H9 (cell line): ENCODE measurements around the gene SUFU. TPM values are rescaled to one million over a fixed set of nuclear protein-coding genes. Genes with fewer than 3 reads are reported as not detected.

ENCODE experiments used
- DNase-seq: peaks from one replicate; pipeline ENCODE4 v3.0.0-alpha.2; 2017
- H2AFZ ChIP-seq: one replicate; pipeline ENCODE4 v1.6.1; 2013; ENCODE audit warnings: mild to moderate bottlenecking, low read length, control low read depth, moderate library complexity
- H2AK5ac ChIP-seq: 2 replicates; pipeline ENCODE4 v1.6.1; 2013; ENCODE audit warnings: low read length, control low read depth, mixed read lengths; ENCODE audit not compliant: insufficient read length
- H2BK120ac ChIP-seq: one replicate; pipeline ENCODE4 v1.6.1; 2013; ENCODE audit warnings: low read depth, mild to moderate bottlenecking, low read length, control low read depth, inconsistent platforms; ENCODE audit not compliant: poor library complexity, severe bottlenecking
- H2BK12ac ChIP-seq: 2 replicates; pipeline ENCODE4 v1.6.1; 2013; ENCODE audit warnings: low read length, control low read depth, mixed read lengths, low read depth; ENCODE audit not compliant: insufficient read length
- H2BK15ac ChIP-seq: 2 replicates; pipeline ENCODE4 v1.6.1; 2013; ENCODE audit warnings: low read depth, low read length, control low read depth
- H2BK20ac ChIP-seq: one replicate; pipeline ENCODE4 v1.6.1; 2013; ENCODE audit warnings: low read depth, mild to moderate bottlenecking, low read length, control low read depth, inconsistent platforms; ENCODE audit not compliant: poor library complexity, severe bottlenecking
- H2BK5ac ChIP-seq: 2 replicates; pipeline ENCODE4 v1.6.1; 2013; ENCODE audit warnings: low read length, control low read depth, mixed read lengths; ENCODE audit not compliant: insufficient read length
- H3K14ac ChIP-seq: 2 replicates; pipeline ENCODE4 v1.6.1; 2013; ENCODE audit warnings: low read length, control low read depth; ENCODE audit not compliant: insufficient read depth
- H3K18ac ChIP-seq: 2 replicates; pipeline ENCODE4 v1.6.1; 2013; ENCODE audit warnings: low read depth, mild to moderate bottlenecking, mixed read lengths, low read length, control low read depth; ENCODE audit not compliant: insufficient read length
- H3K23ac ChIP-seq: 2 replicates; pipeline ENCODE4 v1.6.1; 2013; ENCODE audit warnings: low read length, control low read depth, mixed read lengths, low read depth; ENCODE audit not compliant: insufficient read length
- H3K23me2 ChIP-seq: 2 replicates; pipeline ENCODE4 v1.6.1; 2013; ENCODE audit warnings: low read depth, mild to moderate bottlenecking, mixed read lengths, low read length, control low read depth; ENCODE audit not compliant: insufficient read length, poor library complexity, severe bottlenecking
- H3K27ac ChIP-seq: 2 replicates; pipeline ENCODE4 v1.5.1; 2013; ENCODE audit warnings: low read length, control low read depth, mixed read lengths, low read depth; ENCODE audit not compliant: insufficient read length
- H3K27me3 ChIP-seq: 2 replicates; pipeline ENCODE4 v1.6.1; 2013; ENCODE audit warnings: low read length, control low read depth, inconsistent platforms; ENCODE audit not compliant: insufficient read depth
- H3K4ac ChIP-seq: 2 replicates; pipeline ENCODE4 v1.6.1; 2013; ENCODE audit warnings: low read depth, mild to moderate bottlenecking, control low read depth, inconsistent platforms, low read length, moderate library complexity
- H3K4me1 ChIP-seq: 2 replicates; pipeline ENCODE4 v1.6.1; 2013; ENCODE audit warnings: low read length, control low read depth, inconsistent platforms; ENCODE audit not compliant: insufficient read depth
- H3K4me2 ChIP-seq: 2 replicates; pipeline ENCODE4 v1.6.1; 2013; ENCODE audit warnings: low read length, control low read depth, mixed read lengths; ENCODE audit not compliant: insufficient read length, insufficient read depth
- H3K56ac ChIP-seq: 2 replicates; pipeline ENCODE4 v1.6.1; 2013; ENCODE audit warnings: low read depth, mild to moderate bottlenecking, mixed read lengths, low read length, control low read depth; ENCODE audit not compliant: insufficient read length
- H3K79me1 ChIP-seq: 2 replicates; pipeline ENCODE4 v1.6.1; 2013; ENCODE audit warnings: low read depth, mild to moderate bottlenecking, moderate library complexity, low read length, control low read depth, inconsistent platforms; ENCODE audit not compliant: insufficient read depth, poor library complexity, severe bottlenecking
- H3K79me2 ChIP-seq: 2 replicates; pipeline ENCODE4 v1.6.1; 2013; ENCODE audit warnings: low read length, control low read depth, inconsistent platforms; ENCODE audit not compliant: insufficient read depth
- H3K9ac ChIP-seq: 2 replicates; pipeline ENCODE4 v1.6.1; 2013; ENCODE audit warnings: low read length, control low read depth, mixed read lengths; ENCODE audit not compliant: insufficient read length; ENCODE audit errors: extremely low read depth
- H3K9me3 ChIP-seq: one replicate; pipeline ENCODE4 v1.6.1; 2013; ENCODE audit warnings: low read depth, low read length, inconsistent platforms; ENCODE audit not compliant: control insufficient read depth
- H3T11ph ChIP-seq: one replicate; pipeline ENCODE4 v1.6.1; 2013; ENCODE audit warnings: mild to moderate bottlenecking, low read length, control low read depth, inconsistent platforms
- H4K20me1 ChIP-seq: one replicate; pipeline ENCODE4 v1.6.1; 2013; ENCODE audit not compliant: control insufficient read depth, insufficient read length, insufficient read depth
- H4K5ac ChIP-seq: 2 replicates; pipeline ENCODE4 v1.6.1; 2013; ENCODE audit warnings: low read depth, mild to moderate bottlenecking, mixed read lengths, low read length, control low read depth; ENCODE audit not compliant: insufficient read length
- H4K8ac ChIP-seq: replicated peaks from 2 replicates; pipeline ENCODE4 v1.6.1; 2013; ENCODE audit warnings: low read length, control low read depth, mixed read lengths, low read depth; ENCODE audit not compliant: insufficient read length
- H4K91ac ChIP-seq: 2 replicates; pipeline ENCODE4 v1.6.1; 2013; ENCODE audit warnings: low read depth, mild to moderate bottlenecking, moderate library complexity, mixed read lengths, low read length, control low read depth; ENCODE audit not compliant: insufficient read length
- H3K27ac Mint-ChIP-seq, 3 experiments: 2 replicates in 2 of 3; 3 replicates in 1 of 3; pipeline ENCODE4 v1.8.0; 2020 to 2021; ENCODE audit warnings: mixed read lengths in 3 of 3, mild to moderate bottlenecking in 1 of 3, moderate library complexity in 1 of 3
- H3K27me3 Mint-ChIP-seq: 2 replicates; pipeline ENCODE4 v1.8.0; 2021; ENCODE audit warnings: low read depth, mild to moderate bottlenecking, moderate library complexity, mixed read lengths
- H3K36me3 Mint-ChIP-seq, 3 experiments: 2 replicates in 2 of 3; 3 replicates in 1 of 3; pipeline ENCODE4 v1.8.0; 2020 to 2021; ENCODE audit warnings: low read depth in 3 of 3, mixed read lengths in 3 of 3; ENCODE audit not compliant: insufficient read depth in 1 of 3
- H3K4me1 Mint-ChIP-seq, 2 experiments: 2 replicates each; pipeline ENCODE4 v1.8.0; 2020; ENCODE audit warnings: mixed read lengths in 2 of 2
- H3K4me3 Mint-ChIP-seq, 2 experiments: 2 replicates in 1 of 2; 3 replicates in 1 of 2; pipeline ENCODE4 v1.8.0; 2020 to 2021; ENCODE audit warnings: mild to moderate bottlenecking in 2 of 2, mixed read lengths in 2 of 2, moderate library complexity in 1 of 2
- H3K9me3 Mint-ChIP-seq, 2 experiments: 2 replicates in 1 of 2; 3 replicates in 1 of 2; pipeline ENCODE4 v1.8.0; 2020; ENCODE audit warnings: mild to moderate bottlenecking in 2 of 2, mixed read lengths in 2 of 2, moderate library complexity in 1 of 2
- WGBS: extraction: QIAGEN DNeasy Blood & Tissue Kit; methylation state at CpG from one replicate; pipeline ENCODE4 v1.1.7; 2013; ENCODE audit warnings: missing lambda C conversion rate, low lambda C conversion rate, mixed read lengths; ENCODE audit not compliant: insufficient read length; ENCODE audit errors: extremely low coverage; 5-methylcytosine and 5-hydroxymethylcytosine counted together
- total RNA-seq: library from RNA; stranded (reverse); gene quantifications from 2 replicates; pipeline ENCODE4 v1.2.1, GENCODE V29; 2021
- TF ChIP-seq, protein P1 (sequence below): fragments of 200-600 bp; sonication (generic); conservative IDR thresholded peaks from 3 replicates; pipeline ENCODE4 v1.8.0; 2021; ENCODE audit warnings: antibody characterized with exemption, mild to moderate bottlenecking

The SUFU gene
- total RNA-seq, 1 experiment from 2014 or later: 9.5 TPM

DNA sequence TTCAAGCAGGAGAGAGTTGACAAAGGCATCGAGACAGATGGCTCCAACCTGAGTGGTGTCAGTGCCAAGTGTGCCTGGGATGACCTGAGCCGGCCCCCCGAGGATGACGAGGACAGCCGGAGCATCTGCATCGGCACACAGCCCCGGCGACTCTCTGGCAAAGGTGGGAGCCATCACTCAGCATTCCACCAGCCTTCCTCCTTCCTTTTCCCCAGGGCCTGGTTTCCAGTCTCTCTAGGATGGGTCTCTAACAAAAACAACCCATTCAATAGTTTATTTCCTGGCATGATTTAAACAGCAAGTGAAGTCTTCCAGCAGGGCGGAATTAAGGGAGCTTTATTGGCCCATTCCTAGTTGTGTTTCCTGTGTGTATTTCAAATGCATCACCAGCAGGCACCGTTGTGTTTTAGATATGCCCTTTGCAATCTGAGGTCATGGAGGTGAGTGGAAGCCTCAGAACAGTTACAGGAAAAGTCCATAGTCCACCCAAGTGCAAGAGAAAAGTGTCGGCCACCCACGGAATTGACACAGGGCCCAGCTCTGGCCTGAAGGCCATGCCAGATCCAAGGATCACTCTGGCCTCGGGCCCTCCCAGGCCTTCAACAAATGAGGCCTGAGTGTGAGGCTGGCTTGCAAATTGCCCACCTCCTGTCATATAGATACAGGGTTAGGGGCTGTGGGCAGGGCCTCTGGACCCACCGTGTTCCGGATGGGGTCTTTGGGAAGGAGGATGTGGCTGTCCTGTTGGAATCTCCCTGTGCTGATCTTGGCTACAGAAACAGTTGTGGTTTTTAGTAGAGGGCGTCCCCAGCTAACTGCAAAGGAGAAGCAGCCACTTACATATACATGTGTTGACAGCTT lies 93.6 kb downstream of the SUFU start:
- H4K5ac ChIP-seq: no peak overlapping the region
- no peaks in the 10 kb centered on the region for H3K9me3 Mint-ChIP-seq
- no peaks in the 10 kb centered on the region for H3K9me3 ChIP-seq
- H2AFZ ChIP-seq: no peak overlapping the region
- no peak overlapping the region for H3K18ac ChIP-seq
- H2BK20ac ChIP-seq: no peak overlapping the region
- no peak for DNase-seq
- H2AK5ac ChIP-seq: no peak overlapping the region
- no peaks in the 10 kb centered on the region for H3K79me1 ChIP-seq
- H3K36me3 Mint-ChIP-seq: peaks cover 2 to 18% (median 9%) of the 10 kb centered on the region in 3 experiments; a peak in 4 of 7 replicates
- no peak overlapping the region for H3K27ac ChIP-seq
- no peaks in the 10 kb centered on the region; the same call in 1 of the 2 replicates for H3K4me1 ChIP-seq
- WGBS: no CpG with 5 or more reads among the region's 16 CpGs
- H3K23me2 ChIP-seq: no peaks in the 10 kb centered on the region
- no peak overlapping the region for H3K4me3 Mint-ChIP-seq
- no peak overlapping the region for H4K91ac ChIP-seq
- H3K27me3 Mint-ChIP-seq: no peaks in the 10 kb centered on the region
- no peak overlapping the region for H3K23ac ChIP-seq
- no peak overlapping the region for H3K4me2 ChIP-seq
- H3K9ac ChIP-seq: no peak overlapping the region
- H3K79me2 ChIP-seq: no peaks in the 10 kb centered on the region
- TF ChIP-seq, protein P1, sequence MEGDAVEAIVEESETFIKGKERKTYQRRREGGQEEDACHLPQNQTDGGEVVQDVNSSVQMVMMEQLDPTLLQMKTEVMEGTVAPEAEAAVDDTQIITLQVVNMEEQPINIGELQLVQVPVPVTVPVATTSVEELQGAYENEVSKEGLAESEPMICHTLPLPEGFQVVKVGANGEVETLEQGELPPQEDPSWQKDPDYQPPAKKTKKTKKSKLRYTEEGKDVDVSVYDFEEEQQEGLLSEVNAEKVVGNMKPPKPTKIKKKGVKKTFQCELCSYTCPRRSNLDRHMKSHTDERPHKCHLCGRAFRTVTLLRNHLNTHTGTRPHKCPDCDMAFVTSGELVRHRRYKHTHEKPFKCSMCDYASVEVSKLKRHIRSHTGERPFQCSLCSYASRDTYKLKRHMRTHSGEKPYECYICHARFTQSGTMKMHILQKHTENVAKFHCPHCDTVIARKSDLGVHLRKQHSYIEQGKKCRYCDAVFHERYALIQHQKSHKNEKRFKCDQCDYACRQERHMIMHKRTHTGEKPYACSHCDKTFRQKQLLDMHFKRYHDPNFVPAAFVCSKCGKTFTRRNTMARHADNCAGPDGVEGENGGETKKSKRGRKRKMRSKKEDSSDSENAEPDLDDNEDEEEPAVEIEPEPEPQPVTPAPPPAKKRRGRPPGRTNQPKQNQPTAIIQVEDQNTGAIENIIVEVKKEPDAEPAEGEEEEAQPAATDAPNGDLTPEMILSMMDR: no peak
- no peak overlapping the region for H2BK5ac ChIP-seq
- H3K27me3 ChIP-seq: no peaks in the 10 kb centered on the region
- no peaks in the 10 kb centered on the region for H4K20me1 ChIP-seq
- no peak overlapping the region for H2BK15ac ChIP-seq
- no peak overlapping the region for H3K14ac ChIP-seq
- H3K4ac ChIP-seq: no peak overlapping the region
- peak overlapping the region in 1 of 3 experiments; percentile 66; a peak in 1 of 7 replicates for H3K27ac Mint-ChIP-seq
- H2BK120ac ChIP-seq: no peak overlapping the region
- no peak overlapping the region for H2BK12ac ChIP-seq
- H4K8ac ChIP-seq: no peak overlapping the region
- H3T11ph ChIP-seq: no peak overlapping the region
- no peak overlapping the region for H3K56ac ChIP-seq
- H3K4me1 Mint-ChIP-seq: peaks cover 18 to 19% of the 10 kb centered on the region in 2 experiments
